Head of caudate nucleus (tissue), 42 donors: ENCODE results near the gene WFDC9.
"Not testable (repeated sequence)": the region's sequence is repeated elsewhere in the genome, so short reads cannot be mapped to it uniquely, and the experiment has no call there.

Experiments
- DNase-seq, 42 donors: peaks; one replicate each; pipeline versions ENCODE4 v3.0.0 to v3.0.0-alpha.2; 2020 to 2021; ENCODE audit warnings: mixed read lengths in 7 of 42
- intact Hi-C: fragments of 100-400 bp; cut with DNase I; formaldehyde crosslinking; loops from one replicate; pipeline ENCODE4 v1.15.0; 2022

The WFDC9 gene

DNA sequence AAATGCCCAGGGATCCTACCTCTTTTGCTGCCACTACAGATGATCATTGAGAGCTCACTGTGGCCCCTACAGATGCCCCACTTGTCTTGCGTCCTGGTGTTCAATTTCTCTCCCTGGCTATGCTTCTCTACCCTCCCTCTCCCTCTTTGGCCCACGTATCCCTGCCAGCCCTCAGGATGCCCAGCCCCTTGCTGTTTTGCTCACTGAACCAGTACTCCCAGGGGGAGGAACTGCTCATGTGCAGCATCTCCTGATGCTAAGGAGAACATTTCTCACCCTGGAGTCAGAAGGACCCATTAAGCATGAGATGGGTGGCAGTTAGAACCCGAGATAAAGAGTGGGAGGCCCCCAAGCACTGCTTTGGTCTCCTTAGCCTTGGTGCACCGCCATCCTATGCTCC is at the start of gene WFDC9:
Gene WFDC9 (minus strand): TSS at position 101 of the 400 bp plus-strand sequence. CDS start 21,103 bp downstream, outside the sequence.
- intact Hi-C loops: no loop called here
- DNase-seq: no peak

DNA sequence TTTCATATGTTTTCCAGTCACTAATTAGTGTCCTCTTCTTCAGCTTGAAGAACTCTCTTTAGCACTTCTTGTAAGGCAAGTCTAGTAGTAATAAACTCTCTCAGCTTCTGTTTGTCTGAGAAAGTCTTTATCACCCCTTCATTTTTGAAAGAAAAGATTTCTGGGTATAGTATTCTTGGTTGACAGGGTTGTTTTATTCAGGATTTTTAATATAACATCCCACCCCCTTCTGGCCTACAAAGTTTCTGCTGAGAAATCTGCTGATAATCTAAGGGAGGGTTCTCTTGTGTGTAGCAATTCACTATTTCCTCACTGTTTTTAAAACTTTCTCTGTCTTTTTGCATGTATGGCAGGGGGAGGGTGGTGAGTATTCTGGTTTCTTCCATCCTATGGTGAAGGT is 48.6 kb upstream of the WFDC9 start:
- DNase-seq: no peak
- intact Hi-C loops: no loop called here

DNA sequence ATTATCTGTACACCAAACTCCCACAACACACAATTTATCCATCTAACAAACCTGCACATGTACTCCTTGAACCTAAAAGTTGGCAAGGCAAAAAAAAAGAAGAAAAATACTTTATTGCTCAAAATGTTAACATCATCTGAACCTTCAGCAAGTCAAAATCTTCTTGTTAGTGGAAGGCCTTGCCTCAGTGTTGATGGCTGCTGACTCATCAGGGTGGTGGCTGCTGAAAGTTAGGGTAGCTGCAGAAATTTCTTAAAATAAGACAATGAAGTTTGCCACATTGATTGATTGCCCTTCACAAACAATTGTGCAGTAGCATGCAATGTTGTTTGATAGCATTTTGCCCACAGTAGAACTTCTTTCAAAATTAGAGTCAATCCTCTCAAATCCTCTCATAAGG is 41.7 kb upstream of the WFDC9 start:
- DNase-seq: peak in 1 of 42 donors; percentile 5
- intact Hi-C loops: no loop called here

DNA sequence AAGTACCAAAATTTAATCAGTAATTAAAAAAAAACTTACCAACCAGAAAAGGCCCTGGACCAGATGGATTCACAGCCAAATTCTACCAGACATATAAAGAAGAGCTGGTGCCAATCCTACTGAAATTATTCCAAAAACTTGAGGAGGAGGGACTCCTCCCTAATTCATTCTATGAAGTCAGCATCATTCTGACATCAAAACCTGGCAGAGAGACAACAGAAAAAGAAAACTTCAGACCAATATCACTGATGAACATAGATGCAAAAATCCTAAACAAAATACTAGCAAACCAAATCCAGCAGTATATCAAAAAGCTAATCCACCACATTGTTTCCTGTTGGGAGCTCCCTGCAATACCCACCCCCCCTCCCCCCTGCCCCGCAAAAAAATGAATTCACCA is 39.1 kb upstream of the WFDC9 start, which contains the start of gene WFDC11:
Gene WFDC11 (minus strand): TSS at position 101 of the 400 bp plus-strand sequence. CDS start 19,639 bp downstream, outside the sequence.
- intact Hi-C loops: no loop called here
- no peak for DNase-seq

DNA sequence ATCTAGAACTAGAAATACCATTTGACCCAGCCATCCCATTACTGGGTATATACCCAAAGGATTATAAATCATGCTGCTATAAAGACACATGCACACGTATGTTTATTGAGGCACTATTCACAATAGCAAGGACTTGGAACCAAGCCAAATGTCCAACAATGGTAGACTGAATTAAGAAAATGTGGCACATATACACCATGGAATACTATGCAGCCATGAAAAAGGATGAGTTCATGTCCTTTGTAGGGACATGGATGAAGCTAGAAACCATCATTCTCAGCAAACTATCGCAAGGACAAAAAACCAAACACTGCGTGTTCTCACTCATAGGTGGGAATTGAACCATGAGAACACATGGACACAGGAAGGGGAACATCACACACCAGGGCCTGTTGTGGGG is 26.0 kb upstream of the WFDC9 start:
- intact Hi-C loops, DNase-seq: not testable (repeated sequence)

DNA sequence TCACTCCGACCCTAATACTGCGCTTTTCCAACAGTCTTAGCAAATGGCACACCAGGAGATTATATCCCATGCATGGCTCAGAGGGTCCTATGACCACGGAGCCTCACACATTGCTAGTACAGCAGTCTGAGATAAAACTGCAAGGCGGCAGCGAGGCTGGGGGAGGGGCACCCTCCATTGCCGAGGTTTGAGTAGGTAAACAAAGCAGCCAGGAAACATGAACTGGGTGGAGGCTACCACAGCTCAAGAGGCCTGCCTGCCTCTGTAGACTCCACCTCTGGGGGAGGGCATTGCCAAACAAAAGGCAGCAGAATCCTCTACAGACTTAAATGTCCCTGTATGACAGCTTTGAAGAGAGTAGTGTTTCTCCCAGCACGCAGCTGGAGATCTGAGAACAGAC is 20.6 kb upstream of the WFDC9 start:
- intact Hi-C loops, DNase-seq: not testable (repeated sequence)

DNA sequence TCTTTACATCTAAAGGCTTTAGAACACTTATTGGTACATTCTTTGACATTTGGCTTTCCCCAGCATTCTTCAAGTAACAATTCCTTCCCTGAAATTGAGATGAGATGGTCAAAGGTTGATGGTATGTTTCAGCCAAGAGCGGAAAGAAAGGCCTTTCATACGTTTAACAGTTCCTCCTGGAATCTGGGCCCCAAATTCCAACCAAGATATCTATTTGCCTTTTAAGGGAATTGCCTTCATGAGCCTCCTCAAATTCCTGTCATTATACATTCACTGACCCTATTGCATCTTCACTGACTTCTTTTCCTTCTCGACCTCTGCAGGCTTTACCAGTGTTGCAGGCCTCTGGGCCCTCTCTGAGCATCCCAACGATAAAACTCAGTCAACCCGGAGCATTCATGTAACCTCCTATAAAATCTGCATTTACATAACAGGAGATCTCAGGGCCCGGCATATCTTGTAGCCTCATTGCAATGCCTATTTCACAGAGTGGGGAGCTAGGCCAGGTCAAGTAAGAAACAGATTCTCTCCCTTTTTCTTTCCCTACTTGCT is 18.3 kb upstream of the WFDC9 start:
- intact Hi-C loops: no loop called here
- DNase-seq: no peak

DNA sequence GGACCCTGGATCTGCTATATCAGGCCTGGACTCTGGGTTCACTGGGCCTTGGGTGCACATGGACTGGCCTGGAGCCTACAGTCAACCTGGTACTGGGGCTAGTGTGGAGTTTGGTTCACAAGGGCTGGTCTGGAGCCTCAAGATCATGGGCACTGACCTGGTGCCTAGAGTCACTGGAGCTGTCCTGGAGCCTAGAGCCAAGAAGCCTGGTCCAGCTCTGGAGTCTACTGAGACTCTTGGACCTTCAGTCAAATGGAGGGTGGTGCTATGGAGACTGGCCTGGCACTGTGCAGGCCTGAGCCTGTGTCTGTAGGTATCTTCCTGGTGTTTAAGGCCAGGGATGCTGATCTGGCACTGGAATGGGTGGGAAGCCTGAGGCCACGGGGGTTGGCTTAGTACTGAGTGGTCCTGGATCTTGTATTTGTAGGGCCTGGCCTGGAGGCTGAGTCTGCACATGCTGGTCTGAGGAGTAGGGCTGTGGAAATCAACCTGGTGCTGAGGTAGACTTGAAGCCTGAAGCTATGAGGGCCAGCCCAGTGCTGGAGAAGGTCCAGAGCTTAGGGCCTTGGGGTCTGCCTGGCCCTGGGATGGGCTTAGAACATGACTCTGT is 16.5 kb upstream of the WFDC9 start:
- DNase-seq: no peak

DNA sequence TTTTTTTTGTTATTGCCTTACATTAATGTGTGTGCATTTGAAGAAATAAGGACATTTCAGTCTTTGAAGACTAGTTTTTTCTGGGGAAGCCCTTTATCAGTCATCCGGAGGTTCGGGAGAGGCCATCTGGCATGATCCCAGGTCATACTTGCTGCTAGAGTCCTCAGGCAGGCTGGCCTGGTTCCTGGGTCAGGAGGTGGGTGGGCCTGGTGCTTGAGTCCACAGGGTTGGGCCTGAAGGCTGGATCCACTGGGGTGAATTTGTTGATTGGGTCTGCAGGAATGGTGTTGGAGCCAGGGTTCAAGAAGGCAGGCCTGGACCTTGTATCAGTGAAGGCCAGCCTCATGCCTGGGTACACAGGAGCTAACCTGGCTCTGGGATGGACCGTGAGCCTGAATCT is 15.8 kb upstream of the WFDC9 start:
- DNase-seq: no peak
- intact Hi-C loops: no loop called here

More for the DNA sequence above, 16.5 kb upstream of the WFDC9 start:
- intact Hi-C loops: no loop called here

DNA sequence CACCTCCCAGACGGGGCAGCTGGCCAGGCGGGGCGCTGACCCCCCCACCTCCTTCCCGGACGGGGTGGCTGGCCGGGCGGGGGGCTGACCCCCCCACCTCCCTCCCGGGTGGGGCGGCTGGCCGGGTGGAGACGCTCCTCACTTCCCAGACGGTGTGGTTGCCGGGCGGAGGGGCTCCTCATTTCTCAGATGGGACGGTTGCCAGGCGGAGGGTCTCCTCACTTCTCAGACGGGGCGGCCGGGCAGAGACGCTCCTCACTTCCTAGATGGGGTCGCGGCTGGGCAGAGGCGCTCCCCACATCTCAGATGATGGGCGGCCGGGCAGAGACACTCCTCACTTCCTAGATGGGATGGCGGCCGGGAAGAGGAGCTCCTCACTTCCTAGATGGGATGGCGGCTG is 14.8 kb upstream of the WFDC9 start:
- DNase-seq, intact Hi-C loops: not testable (repeated sequence)

DNA sequence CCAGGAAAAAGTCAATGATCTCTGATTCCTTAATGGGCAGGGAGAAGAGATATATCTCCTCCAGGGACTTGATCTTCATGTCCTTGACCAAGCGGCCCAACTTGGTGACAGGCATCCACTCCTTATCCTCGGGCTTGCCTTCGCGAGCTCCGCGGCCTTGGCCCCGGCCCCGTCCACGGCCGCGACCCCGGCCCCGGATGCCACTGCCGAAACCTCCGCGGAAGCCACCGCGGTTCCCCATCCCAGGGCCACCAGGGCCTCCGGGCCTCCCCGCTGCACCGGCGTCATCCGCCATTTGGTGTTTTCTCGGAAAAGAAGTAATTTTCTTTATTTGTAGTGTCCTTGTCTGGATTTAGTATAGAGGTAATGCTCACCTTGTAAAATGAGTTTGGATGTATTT is 10.0 kb upstream of the WFDC9 start:
- DNase-seq, intact Hi-C loops: not testable (repeated sequence)

DNA sequence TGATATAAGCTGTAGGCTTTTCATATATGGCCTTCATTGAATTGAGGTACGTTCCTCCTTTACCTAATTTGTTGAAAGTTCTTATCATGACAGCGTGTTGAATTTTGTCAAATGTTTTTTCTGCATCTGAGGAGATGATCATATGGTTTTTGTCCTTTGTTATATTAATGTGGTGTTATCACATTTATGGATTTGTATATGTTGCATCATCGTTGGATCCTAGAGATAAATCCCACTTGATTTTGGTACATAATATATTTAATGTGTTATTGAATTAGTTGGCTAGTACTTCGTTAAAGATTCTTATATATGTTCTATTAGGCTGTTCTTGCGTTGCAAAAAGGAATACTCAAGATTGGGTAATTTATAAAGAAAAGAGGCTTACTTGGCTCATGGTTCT is 8.6 kb upstream of the WFDC9 start:
- intact Hi-C loops: no loop called here

DNA sequence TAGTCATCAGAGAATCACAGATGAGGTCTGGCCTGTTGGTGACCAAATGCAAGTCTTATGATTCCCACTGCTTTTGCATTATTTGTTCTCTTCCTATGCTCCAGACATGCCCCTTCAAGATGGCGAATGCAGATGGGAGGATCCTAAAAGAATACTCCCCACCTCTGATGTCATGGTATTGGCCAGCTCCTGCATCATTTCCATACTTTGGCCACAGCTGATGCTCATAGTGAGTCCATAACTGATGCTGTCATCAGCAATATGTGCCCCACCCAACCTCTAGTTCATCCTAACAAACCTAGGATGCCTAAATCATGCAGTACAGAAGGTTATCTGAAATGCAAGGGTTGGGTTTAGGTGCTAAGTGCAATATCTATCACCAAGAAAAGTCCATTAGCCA is 5.4 kb upstream of the WFDC9 start:
- DNase-seq: no peak
- intact Hi-C loops: no loop called here

More for the DNA sequence above, 8.6 kb upstream of the WFDC9 start:
- DNase-seq: no peak

DNA sequence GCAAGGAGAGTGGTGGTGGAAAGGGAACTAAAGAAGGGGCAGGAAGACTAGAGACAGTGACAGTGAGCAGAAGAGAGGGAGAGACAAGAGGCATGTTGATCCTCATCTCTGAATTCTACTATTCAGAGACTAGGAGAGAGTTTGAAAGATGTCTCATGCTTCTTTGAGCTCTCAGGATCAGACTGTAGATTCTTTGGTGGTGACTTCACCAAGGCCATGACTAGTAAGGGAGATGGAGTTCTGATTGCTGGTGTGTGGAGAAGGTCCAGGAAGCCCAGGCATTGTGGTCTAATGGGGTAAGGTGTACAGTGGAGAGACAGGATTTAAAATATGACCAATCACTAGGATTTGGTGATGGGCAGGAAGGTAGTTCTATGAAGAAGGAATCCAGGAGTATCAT is 713 bp downstream of the WFDC9 start:
- DNase-seq: no peak
- intact Hi-C loops: no loop called here

DNA sequence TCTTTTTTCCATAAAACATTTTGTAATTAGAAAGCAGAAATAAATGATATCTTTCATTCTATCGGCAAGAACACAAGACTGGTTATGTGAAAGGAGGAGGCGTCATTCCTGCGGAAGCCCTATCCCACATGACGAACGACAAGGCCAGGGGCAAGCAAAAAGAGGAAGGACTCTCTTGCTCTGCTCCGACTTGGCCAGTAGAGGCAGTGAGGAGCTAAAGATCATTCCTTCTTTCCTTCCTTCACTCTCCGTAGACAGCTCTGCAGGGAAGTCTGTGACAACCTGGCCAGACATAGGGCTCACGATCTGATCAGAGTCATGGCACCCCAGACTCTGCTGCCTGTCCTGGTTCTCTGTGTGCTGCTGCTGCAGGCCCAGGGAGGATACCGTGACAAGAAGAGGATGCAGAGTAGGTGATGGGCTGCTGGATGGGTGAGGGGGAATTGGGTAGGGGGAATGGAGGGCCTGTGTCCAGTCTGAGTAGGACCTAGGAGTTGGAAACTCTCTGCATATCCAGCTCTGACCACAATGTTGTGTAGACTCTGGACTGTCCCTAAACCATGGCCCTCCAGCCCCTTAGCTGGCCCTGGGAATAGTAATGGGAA is 1.5 kb downstream of the WFDC9 start, which contains the start of gene WFDC10A:
Gene WFDC10A (plus strand): TSS at position 244 of the 605 bp plus-strand sequence. CDS start 75 bp downstream, at position 319.
- intact Hi-C loops: no loop called here
- peak in 32 of 42 donors; percentile 4 to 59 (median 26) for DNase-seq

DNA sequence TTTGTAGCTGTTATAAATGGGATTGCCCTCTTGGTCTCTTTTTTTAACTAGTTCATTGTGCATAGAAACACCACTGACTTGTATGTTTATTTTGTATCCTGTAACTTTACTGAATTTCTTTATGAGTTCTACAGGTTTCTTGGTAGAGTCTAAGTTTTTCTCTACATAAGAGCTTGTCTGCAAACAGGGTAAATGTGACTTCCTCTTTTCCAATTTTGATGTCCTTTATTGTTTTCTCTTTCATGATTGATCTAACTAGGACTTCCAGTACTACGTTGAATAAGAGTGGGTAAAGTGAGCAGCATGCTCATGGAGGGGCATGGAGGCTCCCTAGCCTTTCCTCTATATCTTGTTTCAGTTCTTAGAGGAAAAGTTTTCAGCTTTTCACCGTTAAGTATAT is 4.5 kb downstream of the WFDC9 start:
- intact Hi-C loops: no loop called here
- no peak for DNase-seq

DNA sequence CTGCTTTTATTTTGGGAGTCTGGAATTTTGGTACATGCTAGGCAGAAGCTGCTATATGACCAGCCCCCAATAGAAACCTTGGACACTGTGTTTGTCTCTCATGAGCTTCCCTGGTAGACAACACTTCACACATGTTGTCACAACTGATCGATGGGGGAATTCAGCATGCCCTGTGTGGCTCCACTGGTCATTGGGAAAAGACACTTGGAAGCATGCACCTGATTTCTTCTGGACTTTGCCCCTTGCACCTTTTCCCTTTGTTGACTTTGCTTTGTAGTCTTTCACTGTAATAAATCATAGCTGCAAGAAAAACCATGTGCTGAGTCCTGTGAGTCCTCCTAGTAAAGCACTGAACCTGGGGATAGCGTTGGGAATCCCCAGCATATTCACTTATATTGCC is 9.5 kb downstream of the WFDC9 start:
- DNase-seq: no peak
- intact Hi-C loops: no loop called here

DNA sequence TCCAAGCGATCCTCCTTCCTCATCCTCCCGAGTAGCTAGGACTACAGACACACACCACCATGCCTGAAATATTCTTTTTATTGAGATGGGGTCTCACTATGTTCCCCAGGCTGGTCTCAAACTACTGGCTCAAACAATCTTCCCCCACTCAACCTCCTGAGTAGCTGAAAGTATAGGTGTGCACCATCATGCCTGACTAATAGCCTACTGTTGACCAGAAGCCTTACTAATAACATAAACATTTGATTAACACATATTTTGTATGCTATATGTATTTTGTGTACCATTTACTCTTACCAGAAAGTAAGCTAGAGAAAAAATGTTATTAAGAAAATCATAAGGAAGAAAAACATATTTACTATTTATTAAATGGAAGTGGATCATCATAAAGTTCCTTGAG is 13.5 kb downstream of the WFDC9 start:
- intact Hi-C loops: no loop called here
- DNase-seq: no peak

DNA sequence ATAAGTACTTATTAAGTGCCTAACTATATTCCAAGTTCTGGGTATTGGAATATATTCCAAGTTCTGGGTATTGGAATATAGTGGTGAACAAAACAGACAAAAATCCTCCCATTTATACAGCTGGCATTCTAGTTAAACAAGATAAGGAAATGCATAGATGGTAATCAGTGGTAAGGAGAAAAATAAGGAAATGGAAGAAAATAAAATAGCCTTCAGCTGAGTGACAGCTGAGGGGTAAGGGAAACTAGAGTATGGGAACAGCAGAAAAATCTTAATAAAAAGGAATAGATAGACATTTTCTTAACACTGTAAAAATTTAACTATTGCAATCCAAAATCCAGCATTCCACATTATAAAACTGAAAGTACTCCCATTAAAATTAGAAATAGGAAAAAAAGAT is 18.8 kb downstream of the WFDC9 start:
- intact Hi-C loops: no loop called here

DNA sequence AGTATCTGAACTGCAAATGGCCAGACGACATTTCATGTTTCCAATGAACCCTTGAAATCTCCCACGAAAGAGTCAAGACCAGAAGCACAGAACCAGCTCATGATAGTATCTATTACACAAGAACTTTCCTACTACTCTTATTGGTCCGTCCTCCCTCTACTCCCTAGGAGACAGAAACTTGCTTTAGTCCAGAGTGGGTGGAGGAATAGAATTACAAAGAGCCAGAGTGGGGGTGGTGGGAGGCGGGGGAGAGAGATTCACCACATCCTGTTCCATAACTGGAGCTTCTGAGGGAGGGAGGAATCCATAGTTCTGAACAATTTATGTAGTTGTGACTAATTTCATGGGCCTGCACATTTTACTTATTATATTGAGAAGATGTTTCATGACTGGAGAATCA is 20.0 kb downstream of the WFDC9 start:
- peak in 11 of 42 donors; percentile 4 to 62 (median 19) for DNase-seq
- intact Hi-C loops: no loop called here

More for the DNA sequence above, 18.8 kb downstream of the WFDC9 start:
- DNase-seq: no peak

DNA sequence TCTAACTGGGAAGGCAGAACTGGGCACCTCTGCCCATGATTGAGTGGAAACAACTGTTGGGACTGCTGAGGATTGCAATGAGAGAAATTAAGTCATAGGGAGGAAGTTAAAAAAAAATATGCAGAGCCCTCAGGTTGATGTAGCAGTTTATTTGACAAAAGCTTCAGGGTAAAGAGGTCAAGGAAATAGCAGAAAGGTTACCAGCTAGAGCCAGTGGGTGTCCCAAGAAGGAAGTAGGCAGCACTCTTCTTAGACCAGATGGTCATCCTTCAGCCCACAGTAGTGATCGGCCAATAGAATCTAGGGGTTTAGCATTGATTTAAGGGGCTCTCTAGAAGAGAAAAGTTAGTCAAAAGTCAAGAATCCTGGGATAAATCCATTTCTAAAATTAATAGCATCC is 23.3 kb downstream of the WFDC9 start:
- DNase-seq: no peak
- intact Hi-C loops: no loop called here
